Hepatocyte (in vitro differentiated cells): Measurements from ENCODE around the gene VIPR2. TPM values are rescaled to one million over a fixed set of nuclear protein-coding genes. Genes with fewer than 3 reads are reported as not detected.

Experiments used
- DNase-seq: peaks from one replicate; pipeline ENCODE4 v3.0.0-alpha.2; 2016; ENCODE audit warnings: low spot score
- H2AFZ ChIP-seq: fragments of 200-600 bp; sonication (generic); 2 replicates; pipeline ENCODE4 v1.6.0; 2016; ENCODE audit warnings: antibody characterized with exemption, mild to moderate bottlenecking
- H3K27ac ChIP-seq: fragments of 200-600 bp; sonication (generic); 2 replicates; pipeline ENCODE4 v1.5.1; 2016; ENCODE audit warnings: mild to moderate bottlenecking
- H3K27me3 ChIP-seq: fragments of 200-600 bp; sonication (generic); 2 replicates; pipeline ENCODE4 v1.6.1; 2016
- H3K36me3 ChIP-seq: fragments of 200-600 bp; sonication (generic); replicated peaks from 2 replicates; pipeline ENCODE4 v1.5.1; 2016; ENCODE audit warnings: low read depth; ENCODE audit not compliant: insufficient read depth
- H3K4me1 ChIP-seq: fragments of 200-600 bp; sonication (generic); 2 replicates; pipeline ENCODE4 v1.5.1; 2016; ENCODE audit warnings: mild to moderate bottlenecking, moderate library complexity; ENCODE audit not compliant: insufficient read depth
- H3K4me2 ChIP-seq: fragments of 200-600 bp; sonication (generic); 2 replicates; pipeline ENCODE4 v1.6.0; 2016
- H3K4me3 ChIP-seq: fragments of 200-600 bp; sonication (generic); 2 replicates; pipeline ENCODE4 v1.5.1; 2016; ENCODE audit warnings: mild to moderate bottlenecking
- H3K79me2 ChIP-seq: fragments of 200-600 bp; sonication (generic); 2 replicates; pipeline ENCODE4 v1.6.0; 2017; ENCODE audit warnings: mild to moderate bottlenecking
- H3K9me2 ChIP-seq: fragments of 200-600 bp; sonication (generic); replicated peaks from 2 replicates; pipeline ENCODE4 v1.6.0; 2017; ENCODE audit warnings: mild to moderate bottlenecking; ENCODE audit not compliant: insufficient read depth
- H3K9me3 ChIP-seq: fragments of 200-600 bp; sonication (generic); 2 replicates; pipeline ENCODE4 v1.5.1; 2016; ENCODE audit warnings: low read depth, mild to moderate bottlenecking
- H4K20me1 ChIP-seq: fragments of 200-600 bp; sonication (generic); 2 replicates; pipeline ENCODE4 v1.6.0; 2016; ENCODE audit warnings: mild to moderate bottlenecking; ENCODE audit not compliant: insufficient read depth, poor library complexity, severe bottlenecking
- EZH2 ChIP-seq: fragments of 200-600 bp; sonication (generic); IDR thresholded peaks from 2 replicates; pipeline ENCODE4 v1.6.1; 2016; ENCODE audit warnings: antibody characterized with exemption, mild to moderate bottlenecking, borderline replicate concordance
- EZH2phosphoT487 ChIP-seq: fragments of 200-600 bp; sonication (generic); IDR thresholded peaks from one replicate; pipeline ENCODE4 v1.6.1; 2018; ENCODE audit warnings: antibody characterized with exemption, mild to moderate bottlenecking, low read depth, moderate library complexity; ENCODE audit not compliant: unreplicated experiment, severe bottlenecking
- WGBS: methylation state at CpG from one replicate; pipeline ENCODE4 v1.1.6; 2016; ENCODE audit warnings: low lambda C conversion rate; ENCODE audit errors: missing lambda C conversion rate; 5-methylcytosine and 5-hydroxymethylcytosine counted together
- polyA plus RNA-seq: library from polyadenylated mRNA; unstranded; fragments of >200 nt; fragmentation: Nextera tagmentation; extraction: Ambion mirVana; gene quantifications from 2 replicates; pipeline ENCODE4 v1.2.1, GENCODE V29; 2016
- total RNA-seq: library from RNA; depleted of rRNA; stranded (reverse); fragments of >200 nt; gene quantifications from 2 replicates; pipeline ENCODE4 v1.2.3, GENCODE V29; 2014
- TF ChIP-seq, protein P1 (sequence below): fragments of 200-600 bp; sonication (generic); IDR thresholded peaks from 2 replicates; pipeline ENCODE4 v1.5.1; 2016; ENCODE audit warnings: antibody characterized with exemption, mild to moderate bottlenecking; ENCODE audit not compliant: poor library complexity

The VIPR2 gene, protein sequence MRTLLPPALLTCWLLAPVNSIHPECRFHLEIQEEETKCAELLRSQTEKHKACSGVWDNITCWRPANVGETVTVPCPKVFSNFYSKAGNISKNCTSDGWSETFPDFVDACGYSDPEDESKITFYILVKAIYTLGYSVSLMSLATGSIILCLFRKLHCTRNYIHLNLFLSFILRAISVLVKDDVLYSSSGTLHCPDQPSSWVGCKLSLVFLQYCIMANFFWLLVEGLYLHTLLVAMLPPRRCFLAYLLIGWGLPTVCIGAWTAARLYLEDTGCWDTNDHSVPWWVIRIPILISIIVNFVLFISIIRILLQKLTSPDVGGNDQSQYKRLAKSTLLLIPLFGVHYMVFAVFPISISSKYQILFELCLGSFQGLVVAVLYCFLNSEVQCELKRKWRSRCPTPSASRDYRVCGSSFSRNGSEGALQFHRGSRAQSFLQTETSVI
- 2.8 and 3.4 TPM in 2 replicates for total RNA-seq
- 2.7 and 4.5 TPM in 2 replicates for polyA plus RNA-seq

DNA sequence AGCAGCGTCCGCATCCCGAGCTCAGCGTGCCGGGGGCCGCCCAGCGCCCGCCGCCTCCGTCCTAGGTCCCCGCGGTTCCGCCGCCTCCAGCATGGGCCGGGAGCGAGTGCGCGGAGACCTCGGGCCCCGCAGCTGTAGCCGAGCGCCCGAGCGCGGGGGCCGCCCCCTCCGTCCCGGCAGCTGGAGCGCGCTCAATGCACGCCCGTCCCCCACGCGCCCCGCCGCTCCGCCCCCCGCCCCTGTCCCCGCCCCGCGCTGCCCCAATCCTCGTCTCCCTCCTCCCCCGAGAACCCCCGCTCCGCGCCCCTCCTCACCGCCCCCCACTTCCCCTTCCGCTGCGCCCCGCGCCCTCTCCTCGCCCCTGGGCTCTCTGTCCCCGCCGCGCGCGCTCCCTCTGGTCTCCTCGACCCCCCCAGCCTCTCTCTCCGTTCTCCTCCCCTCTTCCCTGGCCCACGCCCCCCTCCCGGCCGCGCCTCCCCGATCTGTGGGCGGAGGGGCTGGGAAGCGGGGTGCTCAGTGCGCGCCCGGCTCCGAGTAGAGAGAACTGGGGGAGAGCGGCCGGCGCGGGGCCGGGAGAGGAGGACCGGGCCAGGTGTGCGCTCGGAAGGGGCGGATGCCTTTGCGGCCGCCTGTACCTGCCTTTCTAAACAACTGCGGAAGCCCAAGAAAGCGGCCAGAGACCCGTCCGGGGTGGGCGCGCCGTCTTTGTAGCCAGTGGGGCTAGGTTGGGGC, at the start of gene VIPR2:
Gene VIPR2 (minus strand): TSS at position 110 of the 732 bp plus-strand sequence. CDS start 96 bp downstream, at position 14.
- H3K27me3 ChIP-seq = peaks cover 34% of the 10 kb centered on the region
- WGBS = under 1% methylated on average over 26 of the region's 88 CpGs
- no peaks in the 10 kb centered on the region for H3K9me2 ChIP-seq
- no peak within 1 kb of the TSS for H3K27ac ChIP-seq
- peak; percentile 52 for DNase-seq
- H3K4me1 ChIP-seq = peaks cover 17% of the 10 kb centered on the region
- H2AFZ ChIP-seq = peak within 1 kb of the TSS; percentile 89
- H4K20me1 ChIP-seq = no peaks in the 10 kb centered on the region
- peak within 1 kb of the TSS; percentile 75 for H3K4me3 ChIP-seq
- no peaks in the 10 kb centered on the region for H3K9me3 ChIP-seq
- no peaks in the 10 kb centered on the region for H3K79me2 ChIP-seq
- TF ChIP-seq, protein P1, sequence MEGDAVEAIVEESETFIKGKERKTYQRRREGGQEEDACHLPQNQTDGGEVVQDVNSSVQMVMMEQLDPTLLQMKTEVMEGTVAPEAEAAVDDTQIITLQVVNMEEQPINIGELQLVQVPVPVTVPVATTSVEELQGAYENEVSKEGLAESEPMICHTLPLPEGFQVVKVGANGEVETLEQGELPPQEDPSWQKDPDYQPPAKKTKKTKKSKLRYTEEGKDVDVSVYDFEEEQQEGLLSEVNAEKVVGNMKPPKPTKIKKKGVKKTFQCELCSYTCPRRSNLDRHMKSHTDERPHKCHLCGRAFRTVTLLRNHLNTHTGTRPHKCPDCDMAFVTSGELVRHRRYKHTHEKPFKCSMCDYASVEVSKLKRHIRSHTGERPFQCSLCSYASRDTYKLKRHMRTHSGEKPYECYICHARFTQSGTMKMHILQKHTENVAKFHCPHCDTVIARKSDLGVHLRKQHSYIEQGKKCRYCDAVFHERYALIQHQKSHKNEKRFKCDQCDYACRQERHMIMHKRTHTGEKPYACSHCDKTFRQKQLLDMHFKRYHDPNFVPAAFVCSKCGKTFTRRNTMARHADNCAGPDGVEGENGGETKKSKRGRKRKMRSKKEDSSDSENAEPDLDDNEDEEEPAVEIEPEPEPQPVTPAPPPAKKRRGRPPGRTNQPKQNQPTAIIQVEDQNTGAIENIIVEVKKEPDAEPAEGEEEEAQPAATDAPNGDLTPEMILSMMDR = no peak
- TF ChIP-seq EZH2 (no peak), EZH2phosphoT487 (no peak)
- no peaks in the 10 kb centered on the region for H3K36me3 ChIP-seq
- peak within 1 kb of the TSS; percentile 99 for H3K4me2 ChIP-seq

DNA sequence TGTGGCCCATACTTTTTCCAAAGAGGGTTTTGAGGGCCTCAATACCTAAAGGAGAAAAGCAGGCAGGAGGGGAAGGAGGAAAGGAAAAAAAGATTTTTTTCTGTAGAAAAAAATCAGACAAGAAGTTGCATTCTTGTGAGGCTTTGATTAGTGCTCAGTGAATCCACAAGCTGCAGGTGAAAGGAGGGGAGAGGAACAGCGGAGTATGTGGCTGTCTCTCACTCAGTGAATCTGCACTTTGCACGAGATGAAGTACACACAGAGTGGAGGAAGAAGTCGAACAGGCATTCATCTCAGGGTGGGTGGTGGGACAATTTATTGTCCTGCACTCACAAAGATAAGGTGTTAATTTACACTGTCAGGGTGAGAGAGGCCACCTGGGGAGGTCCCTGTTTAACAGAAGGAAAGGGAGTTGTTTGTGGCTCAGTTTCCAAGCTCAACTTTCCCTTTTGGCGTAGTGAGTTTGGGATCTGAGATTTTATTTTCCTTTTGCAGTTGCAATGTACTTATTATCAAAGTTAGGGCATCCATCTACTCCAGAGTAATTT, 49.0 kb upstream of the VIPR2 start:
- no peaks in the 10 kb centered on the region for H3K79me2 ChIP-seq
- H3K27ac ChIP-seq = no peak overlapping the region
- no peaks in the 10 kb centered on the region for H4K20me1 ChIP-seq
- WGBS = 34% methylated on average over 4 of the region's 4 CpGs
- H3K27me3 ChIP-seq = no peaks in the 10 kb centered on the region
- H3K9me2 ChIP-seq = no peaks in the 10 kb centered on the region
- peaks cover 10% of the 10 kb centered on the region for H3K4me1 ChIP-seq
- no peak overlapping the region for H2AFZ ChIP-seq
- H3K36me3 ChIP-seq = no peaks in the 10 kb centered on the region
- TF ChIP-seq EZH2 = no peak
- no peak for TF ChIP-seq EZH2phosphoT487
- no peaks in the 10 kb centered on the region for H3K9me3 ChIP-seq
- no peak overlapping the region for H3K4me2 ChIP-seq
- no peak overlapping the region for H3K4me3 ChIP-seq
- DNase-seq = no peak

DNA sequence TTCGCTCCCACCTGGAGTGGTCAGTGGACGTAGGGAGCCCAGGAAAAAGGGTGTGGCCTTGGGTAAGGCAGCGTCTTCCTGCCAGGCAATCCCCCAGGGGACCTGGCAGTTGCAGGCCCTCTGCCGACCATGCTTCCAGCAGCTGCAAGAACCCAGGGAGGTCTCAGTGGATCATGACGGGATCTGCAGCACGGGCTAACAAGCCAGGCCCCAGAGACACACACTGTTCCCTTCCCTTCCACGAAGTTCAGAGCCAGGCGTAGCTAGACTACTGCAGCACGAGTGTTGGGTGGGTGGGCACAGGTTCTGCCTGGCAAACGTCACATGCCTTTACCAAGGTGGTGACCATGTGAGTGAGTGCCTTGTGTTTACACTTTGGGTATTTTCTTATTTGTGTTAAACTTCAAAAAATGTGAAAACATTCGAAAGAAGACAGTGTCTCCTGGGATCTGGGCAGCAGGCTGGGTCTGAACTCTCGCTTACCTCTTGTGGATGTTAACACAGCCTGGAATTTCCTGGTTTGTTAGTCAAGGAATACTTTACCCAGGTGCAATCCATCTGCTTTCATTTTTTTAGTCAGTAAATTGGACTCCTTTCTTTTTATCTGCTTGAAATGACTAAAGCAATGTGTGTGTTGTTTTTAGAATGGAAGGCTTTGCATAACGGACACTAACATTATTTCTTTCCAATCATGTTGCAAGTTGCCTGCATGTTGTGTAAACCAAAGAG, 48.2 kb upstream of the VIPR2 start:
- H3K4me3 ChIP-seq = no peak overlapping the region
- H3K4me1 ChIP-seq = peaks cover 10% of the 10 kb centered on the region
- no peaks in the 10 kb centered on the region for H4K20me1 ChIP-seq
- no peaks in the 10 kb centered on the region for H3K79me2 ChIP-seq
- no peaks in the 10 kb centered on the region for H3K36me3 ChIP-seq
- no peak overlapping the region for H3K4me2 ChIP-seq
- no peaks in the 10 kb centered on the region for H3K9me2 ChIP-seq
- H2AFZ ChIP-seq = no peak overlapping the region
- no peak for DNase-seq
- WGBS = 71% methylated on average over 13 of the region's 13 CpGs
- H3K27me3 ChIP-seq = no peaks in the 10 kb centered on the region
- TF ChIP-seq EZH2 (no peak), EZH2phosphoT487 (no peak)
- TF ChIP-seq, protein P1 = no peak
- no peaks in the 10 kb centered on the region for H3K9me3 ChIP-seq
- no peak overlapping the region for H3K27ac ChIP-seq
